CD4-positive, alpha-beta T cell treated with Interleukin-17A for 1 hour (primary cell): ENCODE measurements around the gene PCGF2.
A peak's percentile ranks its signal among the peaks of the same experiment; 100 is the strongest.

Experiments
- DNase-seq: peaks from one replicate; pipeline ENCODE4 v3.0.0-alpha.2; 2020

Gene PCGF2

DNA sequence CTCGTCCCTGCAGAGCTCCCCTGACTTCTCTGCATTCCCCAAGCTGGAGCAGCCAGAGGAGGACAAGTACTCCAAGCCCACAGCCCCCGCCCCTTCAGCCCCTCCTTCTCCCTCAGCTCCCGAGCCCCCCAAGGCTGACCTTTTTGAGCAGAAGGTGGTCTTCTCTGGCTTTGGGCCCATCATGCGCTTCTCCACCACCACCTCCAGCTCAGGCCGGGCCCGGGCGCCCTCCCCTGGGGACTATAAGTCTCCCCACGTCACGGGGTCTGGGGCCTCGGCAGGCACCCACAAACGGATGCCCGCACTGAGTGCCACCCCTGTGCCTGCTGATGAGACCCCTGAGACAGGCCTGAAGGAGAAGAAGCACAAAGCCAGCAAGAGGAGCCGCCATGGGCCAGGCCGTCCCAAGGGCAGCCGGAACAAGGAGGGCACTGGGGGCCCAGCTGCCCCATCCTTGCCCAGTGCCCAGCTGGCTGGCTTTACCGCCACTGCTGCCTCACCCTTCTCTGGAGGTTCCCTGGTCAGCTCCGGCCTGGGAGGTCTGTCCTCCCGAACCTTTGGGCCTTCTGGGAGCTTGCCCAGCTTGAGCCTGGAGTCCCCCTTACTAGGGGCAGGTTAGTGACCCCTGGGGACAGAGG lies 31.6 kb downstream of the PCGF2 start:
- no peak for DNase-seq

DNA sequence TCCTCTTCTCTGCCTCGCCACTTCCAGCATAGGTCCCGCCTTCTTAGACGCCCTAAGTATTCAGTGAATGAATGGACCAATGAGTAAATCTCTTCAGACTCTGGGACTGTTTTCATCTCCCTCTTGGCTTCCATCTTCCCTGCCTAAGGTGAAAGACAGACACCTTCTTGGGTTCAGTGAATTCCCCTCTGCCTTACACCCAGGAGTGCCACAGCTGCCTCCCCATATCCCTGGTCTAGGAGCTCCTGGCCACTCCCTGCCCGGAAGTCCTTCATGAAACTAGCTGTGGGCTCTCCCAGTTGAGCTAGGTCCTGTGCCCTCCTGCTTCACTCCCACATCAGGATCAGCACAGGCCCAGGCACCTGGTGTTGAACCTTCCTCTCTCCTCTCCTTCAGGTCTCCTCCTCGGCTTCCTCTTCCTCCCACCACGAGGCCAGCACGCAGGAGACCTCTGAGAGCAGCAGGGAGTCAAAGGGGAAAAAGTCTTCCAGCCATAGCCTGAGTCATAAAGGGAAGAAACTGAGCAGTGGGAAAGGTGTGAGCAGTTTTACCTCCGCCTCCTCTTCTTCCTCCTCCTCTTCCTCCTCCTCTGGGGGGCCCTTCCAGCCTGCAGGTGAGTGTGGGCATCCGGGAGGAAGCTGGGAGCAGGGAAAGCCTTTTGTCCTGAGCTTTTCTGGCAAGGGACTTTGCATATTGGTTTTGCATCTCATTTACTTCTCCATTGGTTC lies 32.8 kb downstream of the PCGF2 start:
- no peak for DNase-seq

DNA sequence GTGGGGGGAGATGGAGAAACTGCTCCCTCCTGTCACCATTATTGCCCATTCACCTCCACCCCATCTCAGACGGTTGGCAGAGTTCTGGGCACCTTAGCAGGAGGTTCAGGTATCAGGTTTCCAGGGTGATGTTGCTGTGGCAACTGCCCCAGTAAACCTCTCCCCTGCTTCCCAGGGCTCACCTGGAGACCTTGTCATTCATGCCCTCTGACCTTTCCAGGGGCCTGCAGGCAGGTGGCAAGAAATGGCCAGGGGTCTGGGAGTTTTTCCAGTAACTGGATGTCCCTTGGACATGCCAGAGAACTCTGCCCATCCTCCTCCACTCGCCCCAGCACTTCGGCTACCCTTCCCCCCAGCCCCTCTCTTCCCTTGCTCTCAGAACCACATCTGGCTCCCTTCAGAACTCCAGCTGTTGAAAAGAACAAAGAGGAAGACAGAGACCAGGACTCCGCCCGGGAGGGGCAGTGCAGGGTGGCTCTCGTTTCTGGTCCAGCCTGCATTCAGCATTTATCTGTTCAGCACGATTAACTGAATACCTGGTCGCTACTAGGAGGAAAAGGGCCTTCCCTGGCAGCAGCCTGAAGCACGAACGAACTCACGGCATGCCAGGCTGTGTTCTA lies 34.6 kb downstream of the PCGF2 start:
- no peak for DNase-seq

DNA sequence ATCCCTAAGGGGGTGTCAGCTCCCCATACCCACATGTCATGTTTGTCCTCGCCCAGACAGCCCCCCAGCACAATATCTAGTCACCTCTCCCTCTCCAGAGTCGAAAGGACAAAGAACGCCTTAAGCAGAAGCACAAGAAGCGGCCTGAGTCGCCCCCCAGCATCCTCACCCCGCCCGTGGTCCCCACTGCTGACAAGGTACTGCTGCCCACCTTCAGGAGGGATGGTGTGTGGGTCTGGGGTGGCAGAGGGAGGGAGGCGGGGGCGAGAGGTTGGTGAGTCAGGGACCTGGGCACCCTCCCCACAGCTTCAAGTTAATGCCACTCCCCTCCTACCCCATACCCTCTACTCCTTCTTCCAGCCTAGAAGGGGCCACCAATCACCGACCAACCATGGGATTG lies 35.5 kb downstream of the PCGF2 start:
- DNase-seq, result no peak

DNA sequence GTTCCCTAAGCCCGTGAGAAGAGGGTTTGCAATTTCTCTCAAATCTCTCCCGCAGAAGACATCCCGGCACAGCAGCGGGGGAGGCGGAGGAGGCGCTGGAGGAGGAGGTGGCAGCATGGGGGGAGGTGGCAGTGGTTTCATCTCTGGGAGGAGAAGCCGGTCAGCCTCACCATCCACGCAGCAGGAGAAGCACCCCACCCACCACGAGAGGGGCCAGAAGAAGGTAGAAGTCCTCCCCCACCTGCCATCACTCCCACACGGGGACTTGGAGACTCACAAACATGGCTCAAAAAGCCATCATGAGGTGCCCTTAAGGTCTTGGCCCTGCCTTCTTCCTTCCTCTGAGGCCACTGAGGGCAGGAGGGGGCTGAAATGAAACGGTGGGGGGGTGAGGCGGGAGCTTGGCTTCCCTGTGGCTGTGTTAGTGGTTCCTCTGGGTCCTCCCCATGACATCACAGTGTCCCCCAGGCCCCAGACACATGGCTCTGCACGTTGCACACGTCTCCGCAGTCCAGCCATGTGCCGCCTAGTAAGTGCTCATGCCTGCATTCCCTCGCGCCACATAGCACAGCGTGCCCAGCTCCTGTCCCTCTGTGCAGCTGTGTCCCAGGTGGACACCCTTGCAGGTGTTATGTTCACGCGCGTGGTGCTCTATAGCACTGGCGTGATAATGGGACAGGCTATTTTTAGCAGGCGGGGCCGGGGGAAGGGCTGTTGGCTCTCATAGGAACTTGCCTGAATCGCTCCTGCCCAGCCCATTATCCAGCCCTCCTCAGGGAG lies 36.2 kb downstream of the PCGF2 start:
- no peak for DNase-seq

DNA sequence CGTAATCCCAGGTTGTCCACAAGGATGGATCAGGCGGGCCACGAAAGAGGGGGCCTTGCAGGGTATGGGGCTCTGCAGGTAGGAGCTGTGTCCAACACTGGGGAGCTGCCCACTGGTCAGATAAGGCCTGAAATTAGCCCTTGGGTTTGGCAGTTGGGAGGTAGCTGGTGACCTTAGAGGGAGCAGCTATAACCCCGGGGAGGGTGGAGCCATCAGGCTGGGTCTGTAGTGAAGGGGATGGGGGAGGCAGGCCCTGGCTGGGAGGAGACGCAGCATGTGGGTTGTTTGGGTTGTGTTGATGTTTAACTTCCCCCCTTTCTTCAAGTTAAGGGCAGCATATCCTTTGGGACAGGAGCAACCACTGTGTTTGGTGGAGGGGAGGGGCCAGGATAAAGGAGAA lies 37.2 kb downstream of the PCGF2 start:
- DNase-seq, result no peak

DNA sequence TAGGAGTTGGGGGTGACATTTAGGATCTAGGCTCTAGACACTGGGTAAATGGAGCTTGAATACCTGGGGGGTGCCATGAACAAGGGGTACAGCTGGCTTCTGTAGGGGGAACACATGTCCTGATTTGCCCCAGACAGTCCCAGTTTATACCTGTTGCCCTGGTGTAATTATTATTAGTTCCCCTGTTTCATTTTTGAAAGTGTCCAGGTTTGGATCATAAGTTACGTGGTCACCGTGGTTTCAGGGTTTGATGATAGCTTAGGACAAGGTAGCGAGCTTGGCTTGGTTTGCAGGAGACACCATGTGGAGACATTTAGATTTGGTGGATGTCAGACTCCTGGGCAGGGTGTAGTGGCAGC lies 37.6 kb downstream of the PCGF2 start:
- no peak for DNase-seq

DNA sequence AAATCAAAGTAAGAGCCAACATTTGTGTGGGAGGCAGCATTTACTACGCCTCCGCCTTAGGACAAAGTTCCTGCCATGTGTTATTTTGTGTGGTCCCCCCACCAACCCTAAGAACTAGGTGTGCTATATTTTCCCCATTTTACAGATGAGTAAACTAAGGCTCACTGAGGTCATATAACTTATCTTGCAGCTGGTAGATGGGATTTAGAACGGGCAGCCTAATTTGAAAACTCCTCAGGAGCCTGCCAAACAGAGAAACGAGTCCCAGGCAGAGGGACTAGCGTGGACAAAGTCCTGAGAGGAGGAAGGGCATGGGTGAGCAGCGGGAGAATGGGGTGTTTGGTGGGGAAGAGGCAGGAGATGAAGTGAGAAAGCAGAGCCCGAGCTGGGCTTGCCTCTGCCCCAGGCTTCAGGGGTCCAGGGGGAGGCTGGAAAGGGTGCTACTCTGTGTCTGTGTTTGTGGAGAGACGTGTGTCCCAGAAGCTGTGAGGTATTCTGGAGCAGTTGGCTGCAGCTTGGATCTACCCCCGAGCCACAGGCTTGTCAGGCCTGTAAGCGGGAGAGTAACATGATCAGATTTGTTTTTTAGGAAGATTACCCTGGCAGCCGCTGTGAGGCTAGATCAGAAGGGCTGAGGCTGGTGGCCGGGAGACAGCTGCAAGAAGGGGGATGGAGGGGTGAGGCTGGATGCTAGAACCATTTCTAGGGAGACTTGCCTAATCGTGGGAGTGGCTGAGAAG lies 38.1 kb downstream of the PCGF2 start:
- DNase-seq, result no peak

DNA sequence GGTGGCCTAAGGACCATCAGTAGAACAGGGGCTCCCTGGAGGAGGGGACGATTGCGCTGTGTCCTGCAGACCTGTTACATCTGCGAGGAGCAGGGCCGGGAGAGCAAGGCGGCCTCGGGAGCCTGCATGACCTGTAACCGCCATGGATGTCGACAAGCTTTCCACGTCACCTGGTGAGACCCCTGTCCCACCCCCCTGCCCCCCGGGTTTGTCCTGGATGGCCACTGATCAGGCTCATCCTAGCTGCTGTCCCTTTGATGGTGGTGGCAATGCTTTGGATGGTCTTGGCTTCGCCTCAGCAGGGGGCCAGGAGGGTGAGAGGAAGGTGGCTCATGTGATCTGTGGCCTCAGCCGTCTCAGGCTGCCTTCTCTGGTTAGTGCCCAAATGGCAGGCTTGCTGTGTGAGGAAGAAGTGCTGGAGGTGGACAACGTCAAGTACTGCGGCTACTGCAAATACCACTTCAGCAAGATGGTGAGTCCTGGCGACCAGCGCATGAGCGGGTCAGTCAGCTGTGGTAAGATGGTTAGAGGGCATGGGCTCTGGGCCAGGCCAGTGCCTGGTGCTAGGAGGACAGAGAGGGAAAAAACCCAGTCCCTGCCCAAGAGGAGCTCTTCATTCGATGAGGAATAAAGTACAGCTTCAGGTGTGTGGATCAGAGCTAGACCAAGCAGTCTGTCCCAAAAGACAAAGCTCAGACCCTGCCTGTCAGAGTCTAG lies 38.9 kb downstream of the PCGF2 start:
- DNase-seq, result no peak

DNA sequence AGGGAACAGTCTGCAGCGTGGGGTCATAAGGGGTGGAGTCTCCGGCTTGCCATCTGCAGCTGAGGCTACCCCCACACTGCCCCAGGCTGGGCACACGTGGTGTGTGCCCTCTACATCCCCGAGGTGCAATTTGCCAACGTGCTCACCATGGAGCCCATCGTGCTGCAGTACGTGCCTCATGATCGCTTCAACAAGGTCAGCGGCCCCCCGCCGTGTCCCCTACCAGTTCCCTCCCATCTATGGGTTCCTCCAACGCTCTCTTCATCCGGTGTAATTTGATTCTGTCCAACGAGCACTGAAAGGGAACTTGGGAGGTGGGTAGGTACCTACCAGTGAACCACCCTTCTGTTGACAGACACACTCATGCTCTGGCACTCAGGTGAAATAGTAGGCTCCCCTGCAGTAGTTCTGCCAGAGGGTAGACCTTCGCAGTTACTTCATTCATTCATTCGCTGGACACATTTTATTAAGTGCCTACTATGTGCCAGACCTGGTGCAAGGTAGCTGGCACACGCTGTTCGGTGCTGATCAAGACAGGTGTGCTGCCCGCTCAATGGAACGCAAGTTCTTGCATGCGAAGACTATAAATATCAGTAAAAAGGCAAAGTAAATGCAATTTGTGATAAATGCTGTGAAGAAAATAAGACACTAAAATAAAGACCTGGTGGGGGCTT lies 40.3 kb downstream of the PCGF2 start:
- DNase-seq, result no peak

DNA sequence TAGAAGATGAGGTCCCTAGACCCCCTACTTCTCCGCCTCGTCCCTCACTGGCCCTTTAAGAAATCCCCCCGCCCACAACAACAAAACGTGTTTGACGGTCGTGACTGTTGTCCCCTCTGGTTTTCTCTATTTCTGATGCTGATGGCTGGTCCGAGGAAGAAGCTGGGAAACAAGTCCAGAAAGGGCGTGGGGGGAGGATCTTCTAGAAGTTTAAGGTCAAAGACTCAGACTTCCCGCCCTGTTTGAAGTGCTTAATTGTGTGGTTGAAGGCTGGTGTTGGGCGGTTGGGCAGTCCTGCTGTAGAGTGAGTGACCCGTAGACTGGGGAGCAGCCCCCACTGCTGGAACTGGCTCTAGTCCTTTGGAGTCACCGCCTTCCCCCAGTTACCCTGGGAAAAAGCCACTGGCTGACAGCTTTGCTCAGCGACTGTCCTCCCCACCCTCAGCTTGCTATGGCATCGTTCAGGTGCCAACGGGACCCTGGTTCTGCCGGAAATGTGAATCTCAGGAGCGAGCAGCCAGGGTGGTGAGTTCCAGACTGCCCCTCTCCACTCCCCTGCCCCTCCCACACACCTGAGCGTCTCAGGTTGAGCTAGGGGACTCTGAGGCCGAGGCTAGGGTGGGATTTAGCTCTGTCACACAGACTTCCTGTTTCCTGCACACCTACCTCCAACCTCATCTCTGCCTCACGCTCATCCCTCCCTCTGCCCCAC lies 41.5 kb downstream of the PCGF2 start:
- DNase-seq, result peak; percentile 36

DNA sequence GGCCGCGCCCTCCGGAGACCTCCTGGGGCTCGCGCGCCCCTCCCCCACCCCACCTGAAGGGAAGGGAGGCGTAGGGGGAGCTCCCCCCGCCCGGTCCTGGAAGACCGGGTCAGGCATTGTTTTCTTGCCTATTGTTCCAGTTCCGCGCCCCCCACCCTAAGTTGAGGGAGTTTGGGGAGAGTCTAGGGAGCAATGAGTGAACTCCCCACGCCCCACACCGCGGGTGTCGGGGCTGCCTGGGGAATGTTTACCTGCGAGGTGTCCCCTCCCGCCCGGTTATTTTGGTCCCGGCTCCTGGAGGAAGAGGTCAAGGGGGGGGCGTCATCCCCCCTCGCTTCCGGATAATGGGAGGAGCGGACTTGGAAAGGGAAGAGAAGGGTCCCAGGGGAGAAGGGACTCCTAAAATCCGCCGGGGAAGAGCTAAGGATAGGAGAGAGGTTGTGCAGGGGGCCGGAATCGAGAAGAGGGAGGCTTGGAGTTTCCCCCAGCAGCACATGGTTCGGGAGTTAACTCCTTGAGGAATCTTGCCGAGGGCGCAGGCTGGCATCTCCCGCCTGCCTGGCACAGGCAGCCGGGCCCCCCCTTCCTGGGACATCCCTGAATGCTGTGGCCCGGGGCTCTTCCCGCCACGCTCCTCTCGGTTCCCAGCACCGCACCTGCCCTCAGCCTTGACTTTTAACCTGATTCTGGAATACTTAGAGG lies 42.2 kb downstream of the PCGF2 start:
- DNase-seq, result peak; percentile 27

DNA sequence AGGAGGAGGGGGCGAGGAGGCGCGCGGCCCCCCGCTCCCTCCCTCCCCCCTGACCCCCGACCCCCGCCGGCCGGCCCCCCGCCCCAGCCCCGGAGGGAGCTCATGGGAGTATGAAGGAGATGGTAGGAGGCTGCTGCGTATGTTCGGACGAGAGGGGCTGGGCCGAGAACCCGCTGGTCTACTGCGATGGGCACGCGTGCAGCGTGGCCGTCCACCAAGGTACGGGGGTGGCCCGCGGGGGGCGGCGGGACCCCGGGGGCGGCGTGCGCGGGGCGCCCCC lies 42.7 kb downstream of the PCGF2 start:
- no peak for DNase-seq

DNA sequence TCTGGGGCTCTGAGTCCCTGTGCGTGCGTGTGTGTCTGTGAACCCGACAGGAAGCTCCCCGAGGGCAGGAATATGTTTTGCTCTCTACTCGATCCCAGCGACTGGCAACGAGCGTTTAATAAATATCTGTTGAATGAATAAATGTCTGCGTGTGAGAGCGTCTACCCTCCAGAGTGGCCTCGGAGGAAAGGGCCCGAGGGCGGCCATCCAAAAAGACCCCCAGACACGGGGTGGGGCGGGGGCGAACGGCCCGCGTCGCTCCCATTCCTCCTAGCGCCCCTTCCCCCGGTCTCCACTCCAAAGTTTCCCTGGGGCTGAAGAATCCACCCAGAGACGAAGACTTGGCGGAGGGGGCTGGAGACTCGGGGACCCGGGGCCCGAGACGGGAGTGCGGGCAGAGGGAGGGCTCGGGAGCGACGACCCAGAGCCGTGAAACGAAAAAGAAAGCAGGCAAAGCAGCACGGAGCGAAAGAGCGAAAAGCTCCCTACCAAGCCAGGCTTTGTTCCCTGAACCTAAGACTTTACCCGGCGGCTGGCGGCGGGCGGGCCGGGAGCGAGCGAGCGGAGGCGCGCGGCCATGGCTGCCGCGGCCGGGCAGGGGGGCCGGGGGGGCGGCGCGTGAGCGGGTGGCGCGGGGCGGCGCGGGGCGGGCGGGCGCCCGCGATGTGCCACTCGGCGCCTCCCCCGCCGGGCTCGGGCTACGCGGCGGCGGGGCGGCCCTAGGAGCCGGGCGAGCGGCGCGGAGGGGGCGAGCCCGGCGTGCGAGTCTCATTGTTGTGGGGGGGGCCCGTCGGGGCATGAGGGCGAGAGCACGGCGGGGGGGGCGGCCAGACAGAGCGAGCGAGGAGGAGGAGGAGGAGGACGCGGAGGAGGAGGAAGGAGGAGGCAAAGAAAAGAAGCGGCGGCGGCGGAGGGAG lies 43.3 kb downstream of the PCGF2 start, which contains the start of gene MLLT6:
Gene MLLT6 (plus strand): TSS at position 668 of the 917 bp plus-strand sequence. CDS start 360 bp downstream, outside the sequence.
- DNase-seq, result peak; percentile 87

DNA sequence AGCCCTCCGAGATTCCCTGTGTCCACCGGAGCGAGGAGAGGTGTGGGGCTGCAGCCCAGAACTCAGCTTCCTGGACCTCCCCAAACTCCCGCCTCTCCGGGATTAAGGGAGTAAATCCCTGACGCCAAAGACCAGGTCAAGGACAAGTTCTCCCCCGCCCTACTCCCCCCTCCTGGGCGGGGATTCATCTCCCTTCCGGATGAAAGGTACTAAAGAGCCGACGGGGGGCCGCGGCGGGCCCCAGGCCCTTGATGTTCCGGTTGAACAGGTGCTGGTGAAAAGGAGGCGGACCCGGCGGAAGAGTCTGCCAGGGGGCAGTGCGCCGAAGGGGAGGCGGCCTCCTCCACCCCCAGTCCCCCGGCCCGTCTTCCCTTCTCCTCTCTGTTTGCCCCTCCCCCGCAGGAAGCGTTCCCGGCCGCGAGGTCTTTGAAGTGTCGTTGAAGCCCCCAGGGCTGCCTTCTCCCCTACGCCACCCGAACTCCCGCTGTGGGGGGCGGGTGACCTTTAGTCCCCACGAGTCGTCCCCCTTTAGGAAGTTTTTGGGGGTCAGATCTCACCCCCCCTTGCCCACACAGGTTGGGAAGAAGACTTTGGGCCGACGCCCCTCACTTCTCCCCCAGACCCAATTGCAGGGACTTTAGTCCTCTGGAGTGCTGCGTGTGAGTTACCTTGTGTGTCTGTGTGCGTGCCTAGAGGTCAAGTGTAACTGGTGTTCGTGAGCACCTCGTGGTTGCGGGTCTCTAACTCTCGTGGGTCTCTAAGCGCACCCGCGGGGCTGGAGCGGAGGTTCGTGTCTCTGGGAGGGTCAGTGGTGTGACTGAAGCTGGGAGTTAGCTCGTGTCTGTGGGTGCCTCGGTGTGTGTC lies 44.2 kb downstream of the PCGF2 start:
- DNase-seq, result peak; percentile 78

DNA sequence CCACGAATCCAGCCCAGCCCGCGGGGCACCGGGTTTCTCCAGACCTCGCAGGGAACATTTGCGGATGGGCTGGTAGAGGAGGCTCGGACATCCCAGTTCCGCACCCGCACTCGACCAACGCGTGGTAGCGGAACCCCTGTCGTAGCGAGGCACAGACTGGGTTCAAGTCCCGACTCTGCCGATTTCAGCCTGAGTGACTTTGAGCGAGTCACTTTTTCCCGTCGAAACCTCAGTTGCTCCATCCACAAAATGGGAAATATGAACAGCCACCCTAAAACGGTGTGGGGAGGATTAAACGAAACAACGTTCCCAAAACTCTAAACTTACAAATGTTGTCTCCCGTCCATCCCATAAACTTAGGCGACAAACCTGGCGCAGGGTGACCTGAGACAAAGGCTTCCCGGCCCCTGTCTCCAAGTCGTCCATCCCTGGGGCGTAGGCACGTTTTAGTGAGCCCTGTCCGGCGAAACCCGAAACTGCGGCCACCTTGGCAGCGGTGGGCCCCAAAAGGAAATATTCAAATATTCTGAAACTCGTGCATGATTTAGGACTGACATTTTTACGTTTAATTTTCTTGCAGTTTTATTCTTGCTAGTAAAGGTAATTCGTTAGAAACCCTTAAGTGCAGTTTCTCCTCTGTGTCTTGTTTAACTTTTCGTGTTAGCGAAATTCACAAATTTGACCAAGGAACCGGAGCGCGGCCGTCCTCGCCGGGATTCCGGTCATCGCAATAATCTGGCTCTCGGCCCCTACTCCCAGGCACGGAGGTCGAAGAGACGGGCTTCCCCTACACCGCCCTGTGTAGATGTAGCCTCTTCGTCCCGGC lies 45.0 kb downstream of the PCGF2 start:
- peak; percentile 19 for DNase-seq
